ENCODE results near the gene DBP.
A peak's percentile ranks its signal among the peaks of the same experiment; 100 is the strongest.
"Not testable (repeated sequence)": the region's sequence is repeated elsewhere in the genome, so short reads cannot be mapped to it uniquely, and the experiment has no call there.

DBP gene

DNA sequence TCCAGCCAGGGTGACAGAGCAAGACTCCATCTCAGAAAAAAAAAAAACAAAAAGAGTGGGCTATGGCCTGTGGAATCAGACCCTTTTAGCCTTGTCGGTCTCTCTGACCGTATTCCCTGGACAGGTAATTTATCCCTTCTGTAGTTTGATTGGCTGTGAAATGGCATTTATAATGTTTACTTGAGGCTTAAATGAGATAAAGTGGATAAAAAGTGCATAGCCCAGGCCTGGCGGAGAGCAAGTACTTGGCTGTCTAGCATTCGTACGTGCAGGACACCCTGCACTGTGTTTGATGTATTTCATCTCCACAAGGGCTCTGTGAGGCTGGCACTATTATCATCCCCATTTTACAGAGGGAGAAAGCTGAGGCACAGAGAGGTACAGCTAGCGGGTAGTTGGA lies 28.6 kb upstream of the DBP start:
- no peak for DNase-seq

GRCh38 chr19:48664476-48664875 lies 27.3 kb upstream of the DBP start:
- DNase-seq: no peak

GRCh38 chr19:48663667-48664066 lies 26.5 kb upstream of the DBP start:
- DNase-seq: no peak

DNA sequence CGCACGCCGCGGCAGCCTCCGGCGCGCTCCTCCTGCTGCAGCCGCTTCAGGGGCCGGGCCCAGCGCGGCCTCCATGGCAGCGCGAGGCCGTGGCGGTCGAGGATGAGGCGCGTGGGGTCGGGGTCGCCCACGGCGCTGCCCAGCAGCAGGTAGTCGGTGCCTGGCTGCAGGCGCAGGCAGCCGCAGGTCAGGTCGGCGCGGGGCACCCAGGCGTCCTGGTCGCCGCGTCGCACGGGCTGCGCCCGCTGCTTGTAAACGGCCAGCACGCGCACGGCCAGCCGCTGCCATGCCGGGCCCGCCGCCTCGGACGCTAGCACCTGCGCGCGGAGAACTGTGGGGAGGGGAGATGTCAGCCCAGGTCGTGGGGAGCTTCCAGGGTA lies 24.5 kb upstream of the DBP start:
- DNase-seq: no peak

- DNase-seq: peak; percentile 75 to 81
Measured at GRCh38 chr19:48660852-48661710, 23.9 kb upstream of the DBP start.

GRCh38 chr19:48659768-48660167 lies 22.6 kb upstream of the DBP start:
- DNase-seq: no peak

DNA sequence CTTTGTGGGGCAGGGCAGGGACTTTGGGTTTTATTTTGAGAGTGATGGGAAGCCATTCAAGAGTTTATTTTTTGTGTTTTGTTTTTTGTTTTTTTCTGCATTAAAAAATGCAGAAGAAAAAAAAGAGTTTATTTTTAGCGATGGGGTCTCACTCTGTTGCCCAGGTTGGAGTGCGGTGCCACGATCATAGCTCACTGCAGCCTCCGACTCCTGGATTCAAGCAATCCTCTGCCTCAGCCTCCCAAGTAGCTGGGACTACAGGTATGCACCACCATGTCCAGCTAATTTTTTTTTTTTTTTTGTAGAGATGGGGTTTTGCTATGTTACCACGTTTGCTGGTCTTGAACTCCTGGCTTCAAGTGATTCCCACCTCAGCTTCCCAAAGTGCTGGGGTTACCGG lies 21.3 kb upstream of the DBP start:
- DNase-seq: no peak

DNA sequence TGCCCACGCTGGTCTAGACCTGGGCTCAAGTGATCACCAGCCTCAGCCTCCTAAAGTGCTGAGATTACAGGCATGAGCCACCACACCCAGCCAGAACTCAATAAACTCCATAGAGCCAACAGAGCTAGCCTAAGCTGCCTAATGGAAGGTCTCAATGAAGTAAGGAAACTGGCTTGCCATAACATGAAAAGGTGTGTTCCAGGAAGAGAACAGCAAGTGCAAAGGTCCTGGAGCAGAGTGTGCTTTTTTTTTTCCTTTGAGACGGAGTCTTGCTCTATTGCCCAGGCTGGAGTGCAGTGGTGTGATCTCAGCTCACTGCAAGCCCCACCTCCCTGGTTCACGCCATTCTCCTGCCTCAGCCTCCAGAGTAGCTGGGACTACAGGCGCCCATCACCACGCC lies 20.6 kb upstream of the DBP start:
- DNase-seq: not testable (repeated sequence)

- no peak for DNase-seq
Measured at GRCh38 chr19:48656840-48657474, 19.8 kb upstream of the DBP start.

- no peak for DNase-seq
Measured at GRCh38 chr19:48654299-48655059, 17.3 kb upstream of the DBP start.

DNA sequence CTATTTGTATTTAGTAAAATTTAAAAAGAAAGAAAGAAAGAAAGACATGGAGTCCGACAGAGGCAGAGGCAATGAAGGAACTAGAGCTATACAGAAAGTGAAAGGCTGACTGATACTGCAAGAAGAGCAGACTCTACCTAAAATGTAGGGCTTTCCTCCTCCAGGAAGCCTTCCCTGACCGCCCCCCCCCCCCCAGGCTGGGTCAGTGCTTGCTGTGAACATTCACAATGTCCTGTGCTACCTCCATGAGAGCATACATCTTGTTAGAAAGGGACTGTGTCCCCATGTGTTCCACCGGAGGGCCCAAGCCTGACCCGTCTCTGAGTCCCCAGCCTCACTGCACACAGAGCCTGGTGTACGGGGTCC lies 14.5 kb upstream of the DBP start:
- DNase-seq: no peak

GRCh38 chr19:48650974-48651682 lies 13.9 kb upstream of the DBP start:
- no peak for DNase-seq

- DNase-seq: no peak
Measured at GRCh38 chr19:48648134-48648533, 11.0 kb upstream of the DBP start.

GRCh38 chr19:48646722-48647216 lies 9.6 kb upstream of the DBP start:
- DNase-seq: no peak

- peak; percentile 91 to 94 for DNase-seq
Measured at GRCh38 chr19:48646001-48646721, 9.0 kb upstream of the DBP start, which contains the start of gene CA11. Gene CA11, minus strand, starts transcription at chr19:48646187. Its CDS starts 555 bp downstream, at chr19:48645632.

- DNase-seq: no peak
Measured at GRCh38 chr19:48645620-48646000, 8.4 kb upstream of the DBP start.

DNA sequence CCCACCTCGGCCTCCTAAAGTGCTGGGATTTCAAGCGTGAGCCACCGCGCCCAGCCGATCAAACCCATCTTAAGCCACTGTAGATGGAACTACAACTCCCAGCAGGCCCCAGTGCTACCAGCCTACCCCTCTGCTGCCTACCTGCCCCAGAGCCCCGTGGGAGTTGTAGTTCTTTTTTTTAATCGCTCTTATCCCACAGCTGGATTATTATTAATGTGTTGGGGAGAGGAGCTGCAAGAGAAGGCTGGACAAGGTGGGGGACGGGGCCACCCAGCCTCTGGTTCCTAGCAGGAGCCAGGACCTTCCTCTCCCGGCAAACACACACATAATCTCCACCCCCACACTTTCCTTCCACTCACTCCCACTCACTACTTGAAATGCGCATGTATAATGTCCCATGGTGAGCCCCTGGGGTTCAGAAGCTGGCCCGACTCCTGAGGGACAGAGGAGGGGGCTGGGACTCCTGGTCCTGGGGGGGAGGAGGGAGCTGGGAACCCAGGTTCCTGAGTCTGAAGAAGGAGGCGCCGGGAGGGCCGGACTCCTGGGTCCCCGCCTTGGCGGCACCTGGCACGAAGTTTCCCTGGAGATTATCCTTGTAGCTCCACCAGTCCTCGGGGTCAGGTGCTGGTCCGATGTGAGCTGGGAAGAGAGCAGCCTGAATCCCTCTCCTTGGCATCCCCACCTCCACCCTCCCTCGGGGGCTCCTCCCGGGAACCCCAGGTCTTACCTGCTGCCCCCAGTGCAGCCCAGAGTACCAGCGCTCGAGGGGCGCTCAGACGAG lies 7.8 kb upstream of the DBP start:
- DNase-seq: peak; percentile 75 to 78

GRCh38 chr19:48644355-48644754 lies 7.2 kb upstream of the DBP start:
- no peak for DNase-seq

- DNase-seq: no peak
Measured at GRCh38 chr19:48642862-48643261, 5.7 kb upstream of the DBP start.

- no peak for DNase-seq
Measured at GRCh38 chr19:48641850-48642249, 4.7 kb upstream of the DBP start.
